HG03378 (cell line): Measurements from ENCODE around the gene UQCC3.
"Not testable (repeated sequence)": the region's sequence is repeated elsewhere in the genome, so short reads cannot be mapped to it uniquely, and the experiment has no call there.

Experiments
- ATAC-seq: cut with Tn5 transposase; IDR thresholded peaks from one replicate; pipeline ENCODE4 v1.9.1; 2021; ENCODE audit warnings: mild to moderate bottlenecking, moderate library complexity; ENCODE audit not compliant: unreplicated experiment

Gene UQCC3

GRCh38 chr11:62702246-62702645 is 30.8 kb downstream of the UQCC3 start:
- ATAC-seq, result no peak

DNA sequence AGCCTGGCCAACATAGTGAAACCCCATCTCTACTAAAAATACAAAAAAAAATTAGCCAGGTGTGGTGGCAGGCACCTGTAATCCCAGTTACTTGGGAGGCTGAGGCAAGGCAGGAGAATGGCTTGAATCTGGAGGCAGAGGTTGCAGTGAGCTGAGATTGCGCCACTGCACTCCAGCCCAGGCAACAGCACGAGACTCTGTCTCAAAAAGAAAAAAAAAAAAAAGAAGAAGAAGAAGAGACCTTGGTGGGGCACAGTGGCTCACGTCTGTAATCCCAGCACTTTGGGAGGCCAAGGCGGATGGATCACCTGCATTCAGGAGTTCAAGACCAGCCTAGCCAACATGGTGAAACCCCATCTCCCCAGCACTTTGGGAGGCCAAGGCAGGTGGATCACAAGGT is 32.4 kb downstream of the UQCC3 start:
- not testable (repeated sequence) for ATAC-seq

- no peak for ATAC-seq
Observed at GRCh38 chr11:62705413-62705812, 33.9 kb downstream of the UQCC3 start.

DNA sequence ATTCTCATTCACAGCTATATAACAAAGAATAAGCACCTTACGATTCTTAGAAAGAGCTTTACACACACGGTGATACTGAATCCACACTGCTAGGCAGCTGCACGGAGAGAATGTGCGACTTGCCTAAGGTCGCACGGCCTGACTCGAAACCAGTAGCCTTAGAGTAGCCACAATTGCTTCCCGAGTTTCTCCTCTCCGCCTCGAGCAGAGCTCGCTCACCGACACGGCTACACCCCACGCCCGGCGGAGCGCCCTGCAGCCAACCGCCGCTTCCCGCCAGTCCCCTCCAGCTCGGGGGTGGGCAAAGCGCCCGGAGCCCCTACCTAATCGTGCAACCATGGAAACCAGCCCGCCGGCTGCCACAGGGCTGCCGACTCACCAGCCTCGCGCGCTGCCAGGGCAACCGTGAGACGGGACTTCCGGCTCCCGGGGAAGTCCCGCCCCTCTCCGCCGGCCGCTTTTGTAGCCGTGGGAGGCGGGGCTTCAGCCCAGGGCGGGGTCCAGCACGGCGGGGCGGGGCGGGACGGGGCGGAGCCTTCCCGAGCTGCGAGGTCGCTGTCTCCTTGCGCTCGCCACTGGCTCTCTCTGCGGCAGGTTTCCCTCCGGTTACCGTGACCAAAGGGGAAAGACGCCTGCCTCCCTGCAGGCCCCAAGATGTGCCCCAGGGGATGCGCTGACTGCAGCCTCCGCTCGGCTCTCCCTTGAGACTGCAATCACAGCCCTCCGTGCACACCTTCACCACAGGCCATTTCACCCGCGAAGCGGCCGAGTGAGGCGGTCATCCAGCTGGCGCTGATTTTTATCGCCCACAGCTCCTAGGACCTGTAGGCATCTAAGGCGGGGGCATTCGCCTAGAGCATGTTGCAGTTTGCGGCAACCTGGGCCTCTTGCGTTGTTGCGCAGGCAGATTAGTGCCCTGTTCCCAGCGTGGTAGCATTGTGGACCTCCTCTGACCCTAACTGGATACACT is 34.7 kb downstream of the UQCC3 start:
- ATAC-seq, result no peak

DNA sequence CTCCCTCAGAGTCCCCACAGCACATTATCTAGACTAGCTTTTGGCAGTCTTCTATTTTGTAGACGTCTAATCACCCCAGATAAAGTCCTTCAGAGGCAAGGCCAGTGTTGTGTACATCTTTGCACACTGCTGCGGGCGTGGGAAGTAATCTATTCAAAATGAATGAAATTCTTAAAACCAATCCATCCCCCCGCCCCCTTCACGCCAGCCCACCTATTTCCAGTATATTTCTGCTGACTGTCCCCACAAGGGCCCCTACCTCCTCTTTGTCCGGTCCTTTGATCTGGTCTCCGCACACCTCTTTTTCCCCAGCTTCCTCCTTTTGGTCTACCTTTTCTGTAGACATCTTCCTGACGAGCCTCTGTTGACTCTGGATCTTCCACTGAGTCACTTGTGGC is 35.4 kb downstream of the UQCC3 start:
- no peak for ATAC-seq

DNA sequence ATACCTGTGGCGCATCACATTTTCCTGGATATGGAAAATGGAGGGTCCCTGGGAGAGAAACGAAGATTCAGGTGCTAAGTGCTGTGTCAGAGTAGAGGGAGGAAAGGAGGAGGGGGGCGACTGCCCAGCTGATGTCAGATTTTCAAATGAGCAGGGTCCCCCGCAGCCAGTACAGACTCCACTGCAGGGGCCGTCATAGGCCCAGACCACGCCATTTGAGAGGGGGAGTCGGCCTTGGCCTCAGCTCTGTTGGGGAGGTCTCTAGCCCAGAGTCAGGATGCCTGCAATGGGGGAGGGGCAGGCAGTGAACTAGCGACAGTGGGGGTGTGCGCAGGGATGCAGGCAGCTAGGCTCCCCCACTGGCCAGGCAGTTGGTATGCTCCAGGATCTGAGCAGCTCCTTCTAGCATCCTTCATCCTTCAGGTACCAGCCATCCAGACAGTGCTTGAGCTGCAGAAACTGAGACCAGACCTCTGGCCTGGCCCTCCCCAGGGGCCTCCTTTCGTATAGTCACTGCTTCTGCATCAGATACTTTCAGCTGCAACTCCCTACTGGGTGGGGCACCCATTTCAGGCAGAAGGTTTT is 35.9 kb downstream of the UQCC3 start, which contains the start of the genes BSCL2 and GNG3:
TSS of gene BSCL2 (minus strand) at position 148 of the 585 bp plus-strand sequence. CDS start 229 bp downstream, outside the sequence.
TSS of gene GNG3 (plus strand) at position 400 of the 585 bp plus-strand sequence. CDS start 620 bp downstream, outside the sequence.
- no peak for ATAC-seq

DNA sequence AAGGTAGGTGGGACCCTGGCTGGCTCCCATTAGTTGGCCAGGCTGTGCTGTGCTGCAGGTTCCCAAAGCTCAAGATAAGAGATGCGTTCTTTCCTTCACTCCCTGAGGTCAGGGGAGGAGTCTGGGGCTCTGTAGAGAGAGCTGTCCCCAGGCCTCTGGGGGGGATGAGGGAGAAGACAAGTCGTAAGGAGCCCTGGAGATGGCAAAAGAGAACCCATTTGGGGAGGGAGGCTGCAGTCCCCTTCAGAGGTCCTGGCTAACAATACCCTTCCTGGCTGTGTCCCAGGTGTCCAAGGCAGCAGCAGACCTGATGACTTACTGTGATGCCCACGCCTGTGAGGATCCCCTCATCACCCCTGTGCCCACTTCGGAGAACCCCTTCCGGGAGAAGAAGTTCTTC is 36.9 kb downstream of the UQCC3 start:
- ATAC-seq, result no peak

DNA sequence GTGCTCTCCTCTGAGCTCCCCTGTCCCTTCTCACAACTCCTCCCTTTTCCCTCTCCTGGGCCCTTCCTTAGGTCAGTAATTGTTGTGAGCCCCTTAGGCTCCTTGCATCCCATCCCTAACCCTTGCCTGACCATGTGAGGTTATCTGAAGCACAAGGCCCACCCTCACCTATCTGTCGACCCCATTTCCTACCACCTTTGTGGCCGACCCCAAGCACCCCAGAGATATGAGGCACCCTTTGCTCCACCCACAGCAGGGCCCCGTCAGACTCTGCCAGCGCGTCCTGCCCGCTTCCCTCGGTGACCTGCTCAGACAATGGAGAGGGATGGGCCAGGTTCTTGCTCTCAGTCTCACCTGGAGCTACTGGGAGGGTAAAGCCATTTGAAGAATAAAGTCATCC is 37.3 kb downstream of the UQCC3 start:
- no peak for ATAC-seq

DNA sequence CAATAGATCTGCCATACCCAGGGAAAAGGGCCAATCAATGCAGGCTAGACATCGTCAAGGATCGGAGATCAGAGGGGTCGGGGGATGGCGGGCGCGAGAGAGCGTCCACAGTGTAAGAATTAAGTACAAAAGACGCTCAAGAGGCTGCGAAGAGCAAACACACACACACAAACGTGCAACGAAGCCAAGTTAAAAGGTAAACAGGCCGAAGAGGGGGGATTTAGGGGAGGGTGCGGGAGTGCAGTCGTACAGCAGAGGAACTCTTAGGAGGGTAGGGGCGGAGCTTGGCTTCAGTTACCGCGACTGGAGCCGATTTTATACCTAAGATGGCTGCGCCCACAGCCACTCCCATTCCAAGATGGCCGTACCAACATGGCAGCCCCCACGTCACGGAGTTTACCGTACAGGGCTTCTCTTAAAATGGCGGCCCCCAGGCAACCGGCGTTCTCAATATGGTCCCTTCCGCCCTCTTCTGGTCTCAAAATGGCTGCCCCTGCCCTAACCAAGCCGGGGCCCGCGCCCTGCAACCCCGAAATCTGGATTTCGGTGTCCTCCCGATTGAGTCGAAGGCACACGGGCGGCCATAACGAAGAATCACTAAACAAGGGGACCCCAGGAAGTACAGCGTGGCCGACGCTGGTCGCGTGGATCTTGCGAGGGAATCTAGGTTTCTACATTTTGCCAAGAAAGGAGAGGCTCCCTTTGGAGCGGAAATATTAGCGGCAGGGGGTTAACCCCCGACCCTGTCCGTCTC is 38.0 kb downstream of the UQCC3 start:
- ATAC-seq, result peak; percentile 61

DNA sequence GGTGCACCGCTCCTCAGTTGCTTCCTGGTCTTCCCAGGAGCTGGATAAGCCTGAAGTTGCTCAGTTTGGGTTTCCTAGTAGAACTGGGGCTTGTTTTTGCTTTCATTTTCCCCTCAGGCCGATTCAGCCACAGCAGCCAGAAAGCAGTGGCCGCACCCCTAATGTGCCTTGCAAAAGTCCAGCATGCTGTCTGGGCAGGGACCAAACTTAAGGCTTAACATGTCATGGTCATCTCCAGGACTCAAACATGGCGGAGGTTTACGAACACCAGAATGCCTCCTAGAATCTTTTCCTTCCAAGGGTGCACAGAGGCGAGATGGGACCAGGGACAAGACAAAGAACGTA is 38.5 kb downstream of the UQCC3 start:
- ATAC-seq, result no peak

DNA sequence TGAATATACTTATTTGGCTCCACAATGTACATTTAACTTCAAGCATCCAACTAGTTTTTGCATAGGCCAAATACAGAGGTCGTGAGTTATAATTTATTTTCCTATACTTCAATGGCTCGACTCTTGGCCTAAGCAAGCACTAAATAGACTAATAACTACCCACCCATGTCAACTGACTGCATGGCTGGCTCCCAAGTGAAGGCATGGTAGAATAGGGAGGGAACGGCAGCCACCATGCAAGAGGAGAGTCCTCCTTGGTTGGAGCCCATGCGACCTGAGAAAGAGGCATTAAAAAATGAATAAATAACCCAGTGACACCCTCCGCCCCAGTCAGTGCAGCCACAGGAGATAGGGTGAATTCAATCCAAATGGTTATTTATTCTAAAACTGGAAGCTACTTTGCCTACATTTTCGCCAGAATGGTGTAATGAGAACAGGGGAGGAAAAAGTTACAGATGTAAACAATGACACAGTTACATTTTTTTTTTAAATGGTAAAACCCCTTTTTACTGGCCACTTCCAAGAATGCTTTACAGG is 40.9 kb downstream of the UQCC3 start:
- ATAC-seq, result no peak

DNA sequence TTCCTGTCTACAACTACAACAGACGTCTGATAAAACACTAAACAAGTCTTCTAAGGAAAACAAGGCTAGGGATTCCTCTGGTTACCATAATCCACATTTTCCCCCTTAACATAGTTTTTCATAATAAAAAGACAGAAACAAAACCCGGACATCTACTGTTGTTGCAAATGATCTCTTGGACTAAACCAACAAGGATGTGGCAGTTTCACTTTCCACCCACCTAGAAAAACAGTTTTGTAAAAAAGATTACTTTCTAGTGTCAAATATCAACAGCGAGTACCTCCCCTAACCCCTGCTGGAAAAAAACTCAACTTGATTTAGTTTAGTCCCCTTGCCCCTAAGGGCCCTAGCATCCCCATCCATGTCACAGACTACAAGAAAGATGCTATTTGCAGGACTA is 41.4 kb downstream of the UQCC3 start:
- ATAC-seq, result no peak

DNA sequence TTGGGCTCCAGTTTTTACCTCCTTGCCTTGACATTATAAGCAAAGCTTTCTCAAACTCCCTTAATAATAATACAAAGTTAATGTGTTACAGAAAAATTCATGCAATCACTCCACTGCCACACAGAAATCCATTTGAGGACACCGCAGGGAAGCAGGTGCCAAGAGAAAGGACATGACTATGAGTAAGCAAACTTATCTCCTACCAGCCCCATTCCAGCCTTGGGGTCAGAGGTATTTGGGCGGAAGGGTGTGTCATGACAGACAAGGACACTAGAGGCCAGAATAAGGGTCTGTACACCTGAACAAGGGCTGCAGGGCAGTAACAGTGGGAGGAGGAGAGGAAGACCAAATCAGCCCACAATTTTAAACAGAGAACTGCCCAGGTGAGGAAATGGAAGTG is 41.9 kb downstream of the UQCC3 start:
- no peak for ATAC-seq

- ATAC-seq, result no peak
Observed at GRCh38 chr11:62715150-62716130, 44.0 kb downstream of the UQCC3 start.

DNA sequence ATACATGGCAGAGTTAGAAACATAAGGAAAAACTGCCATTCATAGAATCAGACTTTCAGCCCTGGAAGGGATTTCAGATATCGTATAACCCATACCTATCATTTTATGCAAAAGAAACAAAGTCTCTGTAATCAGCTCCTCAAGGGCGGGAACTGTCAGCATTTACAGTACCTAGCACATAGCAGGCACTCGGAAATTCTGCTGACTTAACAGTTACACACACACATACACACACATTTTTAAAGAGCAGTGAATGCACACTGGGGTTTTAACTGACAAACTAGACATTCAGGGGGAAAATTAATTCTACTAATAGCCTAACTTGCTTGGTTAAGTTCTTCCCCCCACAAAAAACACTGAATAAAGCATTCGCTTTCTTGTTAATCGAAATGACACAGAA is 44.7 kb downstream of the UQCC3 start:
- no peak for ATAC-seq

GRCh38 chr11:62716816-62717215 is 45.3 kb downstream of the UQCC3 start:
- ATAC-seq, result no peak

DNA sequence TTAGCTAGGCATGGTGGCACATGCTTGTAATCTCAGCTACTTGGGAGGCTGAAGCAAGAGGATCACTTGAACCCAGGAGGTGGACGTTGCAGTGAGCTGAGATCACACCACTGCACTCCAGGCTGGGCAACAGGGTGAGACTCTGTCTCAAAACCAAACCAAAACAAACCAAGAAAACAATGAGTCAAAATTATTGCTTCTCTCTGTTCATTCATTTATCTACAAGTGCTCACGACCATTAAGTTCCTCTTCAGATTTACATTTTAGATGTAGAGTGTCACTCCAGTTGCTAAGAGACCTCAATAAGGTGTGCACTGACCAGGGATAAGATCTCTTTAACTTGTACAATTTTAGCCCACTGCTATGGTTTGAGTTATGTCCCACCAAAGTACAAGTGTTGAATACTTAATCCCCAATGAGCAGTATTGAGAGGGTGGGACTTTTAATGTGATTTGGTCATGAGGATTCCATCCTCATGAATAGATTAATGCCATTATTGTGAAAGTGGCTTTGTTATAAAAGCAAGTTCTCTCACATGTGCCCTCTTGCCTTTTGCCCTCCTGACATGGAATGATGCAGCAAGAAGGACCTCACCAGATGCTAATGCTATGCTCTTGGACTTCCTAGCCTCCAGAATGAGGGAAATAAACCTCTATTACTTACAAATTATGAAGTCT is 48.0 kb downstream of the UQCC3 start:
- no peak for ATAC-seq

DNA sequence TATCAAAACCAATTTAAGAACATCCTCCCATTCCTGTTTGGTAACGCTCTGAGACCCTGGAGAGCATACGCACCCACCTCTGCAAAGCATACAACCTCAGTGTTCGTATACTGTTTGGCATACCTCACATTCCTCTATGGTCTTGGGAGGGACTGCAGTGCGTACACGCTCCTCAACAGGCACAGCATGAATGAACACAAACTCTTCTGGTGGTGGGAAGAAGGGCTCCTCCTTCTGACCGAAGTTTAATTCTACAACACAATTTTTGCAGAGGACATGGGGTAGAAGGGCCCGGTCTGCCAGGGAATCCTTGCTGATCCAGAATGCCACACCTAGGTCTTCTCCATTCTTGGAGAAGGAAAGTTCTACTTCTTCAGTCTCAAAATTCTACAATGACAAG is 50.5 kb downstream of the UQCC3 start:
- ATAC-seq, result no peak
